ENCODE results near the gene ZFYVE27.

Gene ZFYVE27

GRCh38 chr10:97744405-97745035 lies 7.6 kb downstream of the ZFYVE27 start:
- DNase-seq (ENCODE audit: low spot score): peak; percentile 46

- no peak for DNase-seq (ENCODE audit: low spot score)
Measured at GRCh38 chr10:97747573-97747972, 10.6 kb downstream of the ZFYVE27 start.

GRCh38 chr10:97748116-97748515 lies 11.2 kb downstream of the ZFYVE27 start:
- DNase-seq (ENCODE audit: low spot score): no peak

GRCh38 chr10:97752956-97753355 lies 16.0 kb downstream of the ZFYVE27 start:
- no peak for DNase-seq (ENCODE audit: low spot score)

- DNase-seq (ENCODE audit: low spot score): no peak
Measured at GRCh38 chr10:97754726-97755125, 17.8 kb downstream of the ZFYVE27 start.

GRCh38 chr10:97755718-97756117 lies 18.8 kb downstream of the ZFYVE27 start:
- no peak for DNase-seq (ENCODE audit: low spot score)

- no peak for DNase-seq (ENCODE audit: low spot score)
Measured at GRCh38 chr10:97757471-97757870, 20.5 kb downstream of the ZFYVE27 start.

- DNase-seq (ENCODE audit: low spot score): peak; percentile 76
Measured at GRCh38 chr10:97759158-97759887, 22.4 kb downstream of the ZFYVE27 start.

- DNase-seq (ENCODE audit: low spot score): no peak
Measured at GRCh38 chr10:97759946-97760345, 23.0 kb downstream of the ZFYVE27 start.

GRCh38 chr10:97760461-97761257 lies 23.7 kb downstream of the ZFYVE27 start:
- DNase-seq (ENCODE audit: low spot score): no peak

GRCh38 chr10:97761331-97761865 lies 24.5 kb downstream of the ZFYVE27 start:
- no peak for DNase-seq (ENCODE audit: low spot score)

- no peak for DNase-seq (ENCODE audit: low spot score)
Measured at GRCh38 chr10:97762056-97762455, 25.1 kb downstream of the ZFYVE27 start.

- no peak for DNase-seq (ENCODE audit: low spot score)
Measured at GRCh38 chr10:97762816-97763215, 25.9 kb downstream of the ZFYVE27 start.

- no peak for DNase-seq (ENCODE audit: low spot score)
Measured at GRCh38 chr10:97763411-97763810, 26.5 kb downstream of the ZFYVE27 start.

GRCh38 chr10:97763947-97764346 lies 27.0 kb downstream of the ZFYVE27 start:
- no peak for DNase-seq (ENCODE audit: low spot score)

- no peak for DNase-seq (ENCODE audit: low spot score)
Measured at GRCh38 chr10:97764519-97764931, 27.6 kb downstream of the ZFYVE27 start.

GRCh38 chr10:97765201-97765600 lies 28.3 kb downstream of the ZFYVE27 start:
- no peak for DNase-seq (ENCODE audit: low spot score)

- DNase-seq (ENCODE audit: low spot score): no peak
Measured at GRCh38 chr10:97766106-97766810, 29.3 kb downstream of the ZFYVE27 start.

GRCh38 chr10:97766996-97767924 lies 30.3 kb downstream of the ZFYVE27 start:
- no peak for DNase-seq (ENCODE audit: low spot score)

- DNase-seq (ENCODE audit: low spot score): no peak
Measured at GRCh38 chr10:97768322-97769315, 31.7 kb downstream of the ZFYVE27 start.

Measured in hematopoietic multipotent progenitor cell treated with erythropoietin and hydrocortisone succinate and interleukin-3 and kit ligand, for 17 days (in vitro differentiated cells).